ENCODE data around the gene ZNF827. TPM values are rescaled to one million over a fixed set of nuclear protein-coding genes. Genes with fewer than 3 reads are reported as not detected.

Gene ZNF827
- total RNA-seq, 1 experiment from 2014 or later, result 26.2 TPM

GRCh38 chr4:145866991-145867390 lies 71.6 kb downstream of the ZNF827 start:
- no peaks in the 10 kb centered on the region for H3K27me3 Mint-ChIP-seq (ENCODE audit: unreplicated experiment)
- CTCF ChIA-PET, result no interaction called here
- H3K36me3 Mint-ChIP-seq (ENCODE audit: insufficient read depth, unreplicated experiment), result no peaks in the 10 kb centered on the region
- intact Hi-C loops (cut with micrococcal nuclease; ENCODE audit: unreplicated experiment), result no loop called here
- BruUV-seq (replicated peaks), result no TSS peak
- no peaks in the 10 kb centered on the region for H3K4me1 Mint-ChIP-seq (ENCODE audit: low read depth, unreplicated experiment)
- no peak overlapping the region for H3K27ac Mint-ChIP-seq (ENCODE audit: unreplicated experiment)
- no peak for DNase-seq
- no peak for TF ChIP-seq CTCF (IDR thresholded peaks at IDR 0.05; ENCODE audit: unreplicated experiment)
- H3K9me3 Mint-ChIP-seq (ENCODE audit: low read depth, unreplicated experiment), result no peaks in the 10 kb centered on the region
- no peak overlapping the region for H3K4me3 Mint-ChIP-seq (ENCODE audit: low read depth, unreplicated experiment)

- H3K4me1 Mint-ChIP-seq (ENCODE audit: low read depth, unreplicated experiment), result no peaks in the 10 kb centered on the region
- TF ChIP-seq CTCF (IDR thresholded peaks at IDR 0.05; ENCODE audit: unreplicated experiment), result no peak
- CTCF ChIA-PET, result no interaction called here
- intact Hi-C loops (cut with micrococcal nuclease; ENCODE audit: unreplicated experiment), result no loop called here
- H3K27me3 Mint-ChIP-seq (ENCODE audit: unreplicated experiment), result no peaks in the 10 kb centered on the region
- no peaks in the 10 kb centered on the region for H3K9me3 Mint-ChIP-seq (ENCODE audit: low read depth, unreplicated experiment)
- no TSS peak for BruUV-seq (replicated peaks)
- no peaks in the 10 kb centered on the region for H3K36me3 Mint-ChIP-seq (ENCODE audit: insufficient read depth, unreplicated experiment)
- no peak overlapping the region for H3K4me3 Mint-ChIP-seq (ENCODE audit: low read depth, unreplicated experiment)
- no peak for DNase-seq
- H3K27ac Mint-ChIP-seq (ENCODE audit: unreplicated experiment), result no peak overlapping the region
Observed at GRCh38 chr4:145865274-145865941, 73.2 kb downstream of the ZNF827 start.

- Mint-ChIP-seq H3K27ac (ENCODE audit: unreplicated experiment) (no peak overlapping the region), H3K4me3 (ENCODE audit: low read depth, unreplicated experiment) (no peak overlapping the region), H3K36me3 (ENCODE audit: insufficient read depth, unreplicated experiment) (no peaks in the 10 kb centered on the region), H3K9me3 (ENCODE audit: low read depth, unreplicated experiment) (no peaks in the 10 kb centered on the region), H3K27me3 (ENCODE audit: unreplicated experiment) (no peaks in the 10 kb centered on the region), H3K4me1 (ENCODE audit: low read depth, unreplicated experiment) (no peaks in the 10 kb centered on the region)
- intact Hi-C loops (cut with micrococcal nuclease; ENCODE audit: unreplicated experiment), result no loop called here
- TF ChIP-seq CTCF (IDR thresholded peaks at IDR 0.05; ENCODE audit: unreplicated experiment), result no peak
- BruUV-seq (replicated peaks), result no TSS peak
- no peak for DNase-seq
- CTCF ChIA-PET, result no interaction called here
Observed at GRCh38 chr4:145863191-145863590, 75.4 kb downstream of the ZNF827 start.

GRCh38 chr4:145861336-145862318 lies 77.0 kb downstream of the ZNF827 start:
- no TSS peak for BruUV-seq (replicated peaks)
- no peaks in the 10 kb centered on the region for H3K4me1 Mint-ChIP-seq (ENCODE audit: low read depth, unreplicated experiment)
- CTCF ChIA-PET, result no interaction called here
- DNase-seq, result no peak
- no peaks in the 10 kb centered on the region for H3K9me3 Mint-ChIP-seq (ENCODE audit: low read depth, unreplicated experiment)
- TF ChIP-seq CTCF (IDR thresholded peaks at IDR 0.05; ENCODE audit: unreplicated experiment), result no peak
- intact Hi-C loops (cut with micrococcal nuclease; ENCODE audit: unreplicated experiment), result no loop called here
- no peaks in the 10 kb centered on the region for H3K36me3 Mint-ChIP-seq (ENCODE audit: insufficient read depth, unreplicated experiment)
- H3K27ac Mint-ChIP-seq (ENCODE audit: unreplicated experiment), result no peak overlapping the region
- no peaks in the 10 kb centered on the region for H3K27me3 Mint-ChIP-seq (ENCODE audit: unreplicated experiment)
- no peak overlapping the region for H3K4me3 Mint-ChIP-seq (ENCODE audit: low read depth, unreplicated experiment)

Measured in Calu3 (cell line).